ENCODE measurements around the gene ANAPC4.

Gene ANAPC4

GRCh38 chr4:25410820-25411529, 33.9 kb downstream of the ANAPC4 start:
- no peak overlapping the region for H3K4me3 ChIP-seq (ENCODE audit: low read depth, low read length)
- TF ChIP-seq CTCF (IDR thresholded peaks at IDR 0.05; ENCODE audit: low read depth, low read length, missing control alignments): no peak
- no peak for DNase-seq (ENCODE audit: low read depth)
- in situ Hi-C loops (cut with HindIII; ENCODE audit: low sequenced_read_pairs): no loop called here

DNA sequence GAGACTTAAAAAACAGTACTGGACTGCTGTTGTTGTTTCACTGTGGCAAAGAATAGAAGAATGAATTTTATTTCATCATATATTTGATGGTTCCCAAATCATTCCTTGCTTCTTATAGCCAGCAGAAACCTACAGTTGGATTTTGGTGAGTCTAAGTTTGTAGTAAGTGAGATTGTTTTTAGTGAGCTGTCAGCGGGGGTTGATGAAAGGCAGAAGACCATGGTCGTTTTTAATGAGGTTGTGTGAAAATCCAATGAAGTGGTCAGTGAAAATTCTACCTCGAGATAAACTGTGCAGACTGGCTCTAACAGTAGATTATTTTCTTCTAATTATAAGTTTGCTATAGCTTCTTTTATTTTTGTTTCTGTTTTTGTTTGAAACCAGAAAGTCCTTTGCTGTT, 36.2 kb downstream of the ANAPC4 start:
- DNase-seq (ENCODE audit: low read depth): no peak
- in situ Hi-C loops (cut with HindIII; ENCODE audit: low sequenced_read_pairs): no loop called here
- no peak overlapping the region for H3K4me3 ChIP-seq (ENCODE audit: low read depth, low read length)
- no peak for TF ChIP-seq CTCF (IDR thresholded peaks at IDR 0.05; ENCODE audit: low read depth, low read length, missing control alignments)

GRCh38 chr4:25417014-25417413, 40.0 kb downstream of the ANAPC4 start:
- TF ChIP-seq CTCF (IDR thresholded peaks at IDR 0.05; ENCODE audit: low read depth, low read length, missing control alignments): no peak

DNA sequence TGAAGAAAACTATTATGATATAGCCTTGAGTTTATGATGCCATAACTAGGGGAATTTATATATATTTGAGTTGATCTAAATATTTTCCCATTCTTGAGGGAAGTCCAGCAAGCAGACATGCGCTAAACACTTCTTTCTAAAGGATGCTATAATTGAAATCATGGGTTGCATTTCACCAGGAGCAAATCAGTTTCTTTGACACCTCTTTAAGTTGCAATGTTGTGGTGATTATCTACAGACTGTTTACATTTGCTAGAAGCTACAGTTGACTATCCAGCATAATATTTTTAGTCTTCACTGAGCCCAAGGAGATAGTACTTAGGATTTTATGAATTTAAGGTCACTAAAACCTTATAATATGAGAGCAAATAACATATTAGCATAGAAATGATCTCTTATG, 43.9 kb downstream of the ANAPC4 start:
- H3K4me3 ChIP-seq (ENCODE audit: low read depth, low read length): no peak overlapping the region
- in situ Hi-C loops (cut with HindIII; ENCODE audit: low sequenced_read_pairs): no loop called here
- no peak for DNase-seq (ENCODE audit: low read depth)
- TF ChIP-seq CTCF (IDR thresholded peaks at IDR 0.05; ENCODE audit: low read depth, low read length, missing control alignments): no peak

More at GRCh38 chr4:25417014-25417413, 40.0 kb downstream of the ANAPC4 start:
- DNase-seq (ENCODE audit: low read depth): no peak
- in situ Hi-C loops (cut with HindIII; ENCODE audit: low sequenced_read_pairs): no loop called here
- no peak overlapping the region for H3K4me3 ChIP-seq (ENCODE audit: low read depth, low read length)

DNA sequence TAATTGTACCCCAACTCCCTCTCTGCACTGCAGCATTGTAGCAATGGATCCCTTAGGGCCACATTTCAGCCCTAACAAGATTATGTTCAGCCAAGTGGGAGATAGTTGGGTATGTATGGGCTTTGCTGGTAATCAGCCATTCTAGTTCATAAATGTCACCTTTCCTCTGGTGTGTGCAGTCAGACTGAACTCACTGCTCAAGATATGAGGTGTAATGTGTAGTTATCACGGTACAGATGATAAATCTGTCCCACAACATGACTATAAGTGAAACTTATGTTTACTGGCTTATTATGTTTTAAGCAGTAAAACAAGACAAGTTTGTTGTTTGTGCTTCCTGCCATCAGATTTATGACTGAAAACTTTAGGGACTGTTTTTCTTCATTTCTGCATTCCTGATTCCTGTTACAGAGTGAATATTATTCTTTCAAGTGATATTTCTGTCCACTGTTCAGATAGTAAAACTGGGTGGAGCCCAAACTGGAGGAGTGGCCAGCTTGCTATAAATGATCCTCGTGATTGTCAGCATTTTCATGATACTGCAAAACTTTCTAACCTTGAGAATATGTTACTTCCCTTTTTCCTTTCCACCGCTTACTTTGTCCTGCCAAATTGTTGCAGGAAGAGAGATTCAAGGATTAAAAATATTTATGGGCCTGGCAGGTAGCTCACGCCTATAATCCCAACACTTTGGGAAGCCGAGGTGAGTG, 44.9 kb downstream of the ANAPC4 start:
- H3K4me3 ChIP-seq (ENCODE audit: low read depth, low read length): no peak overlapping the region
- DNase-seq (ENCODE audit: low read depth): no peak
- in situ Hi-C loops (cut with HindIII; ENCODE audit: low sequenced_read_pairs): no loop called here
- no peak for TF ChIP-seq CTCF (IDR thresholded peaks at IDR 0.05; ENCODE audit: low read depth, low read length, missing control alignments)

DNA sequence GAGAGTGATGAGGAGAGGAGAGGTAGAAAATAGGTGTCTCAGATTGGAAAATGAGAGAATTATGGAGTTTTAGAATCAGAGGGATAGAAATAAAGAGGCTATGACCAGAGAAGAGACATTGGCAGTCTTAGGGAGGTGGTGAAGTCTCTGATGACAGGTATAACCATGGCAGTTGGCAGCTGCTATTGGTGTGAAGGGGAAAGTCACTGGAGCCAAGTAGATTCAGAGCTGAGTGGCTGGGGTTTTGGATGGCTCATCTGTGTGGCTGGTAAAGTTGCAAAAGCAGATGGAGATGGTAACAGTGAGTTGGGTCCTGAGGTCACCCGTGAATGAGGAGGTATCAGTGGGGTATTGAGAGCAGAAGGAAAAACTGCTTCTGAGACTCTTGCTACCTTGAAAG, 46.5 kb downstream of the ANAPC4 start:
- no peak for TF ChIP-seq CTCF (IDR thresholded peaks at IDR 0.05; ENCODE audit: low read depth, low read length, missing control alignments)
- in situ Hi-C loops (cut with HindIII; ENCODE audit: low sequenced_read_pairs): no loop called here
- DNase-seq (ENCODE audit: low read depth): no peak
- no peak overlapping the region for H3K4me3 ChIP-seq (ENCODE audit: low read depth, low read length)

Measured in astrocyte of the cerebellum (primary cell).